Endodermal cell (in vitro differentiated cells): ENCODE measurements around the gene LPAR3. TPM values are rescaled to one million over a fixed set of nuclear protein-coding genes. Genes with fewer than 3 reads are reported as not detected.

Experiments used
- DNase-seq: peaks from one replicate; pipeline ENCODE4 v3.0.0-alpha.2; 2017
- H3K27ac ChIP-seq: 2 replicates; pipeline ENCODE4 v1.5.1; 2013; ENCODE audit warnings: mild to moderate bottlenecking, low read depth, low read length, moderate library complexity
- H3K27me3 ChIP-seq: 2 replicates; pipeline ENCODE4 v1.6.1; 2013; ENCODE audit warnings: mild to moderate bottlenecking, low read length, moderate library complexity; ENCODE audit not compliant: insufficient read depth, control insufficient read depth, poor library complexity, severe bottlenecking
- H3K36me3 ChIP-seq: 2 replicates; pipeline ENCODE4 v1.7.0; 2013; ENCODE audit warnings: mild to moderate bottlenecking, low read length, moderate library complexity; ENCODE audit not compliant: control insufficient read depth, insufficient read depth
- H3K4me1 ChIP-seq: one replicate; pipeline ENCODE4 v1.7.0; 2013; ENCODE audit warnings: low read length; ENCODE audit not compliant: control insufficient read depth, insufficient read depth
- H3K4me3 ChIP-seq: 2 replicates; pipeline ENCODE4 v1.5.1; 2013; ENCODE audit warnings: mild to moderate bottlenecking, low read length, moderate library complexity
- H3K9ac ChIP-seq: 2 replicates; pipeline ENCODE4 v1.6.1; 2013; ENCODE audit warnings: mild to moderate bottlenecking, low read length, moderate library complexity; ENCODE audit not compliant: poor library complexity, severe bottlenecking; ENCODE audit errors: extremely low read depth
- H3K9me3 ChIP-seq: 2 replicates; pipeline ENCODE4 v1.6.1; 2013; ENCODE audit warnings: mild to moderate bottlenecking, low read length, moderate library complexity; ENCODE audit not compliant: control insufficient read depth
- H3K27ac Mint-ChIP-seq: 2 replicates; pipeline ENCODE4 v1.8.0; 2020; ENCODE audit warnings: mixed read lengths
- H3K27me3 Mint-ChIP-seq: 2 replicates; pipeline ENCODE4 v1.8.0; 2021; ENCODE audit warnings: mild to moderate bottlenecking, mixed read lengths; ENCODE audit not compliant: insufficient read depth
- H3K36me3 Mint-ChIP-seq: 2 replicates; pipeline ENCODE4 v1.8.0; 2020; ENCODE audit warnings: low read depth, mixed read lengths
- H3K4me1 Mint-ChIP-seq: 2 replicates; pipeline ENCODE4 v1.8.0; 2020; ENCODE audit warnings: mixed read lengths
- H3K4me3 Mint-ChIP-seq: 2 replicates; pipeline ENCODE4 v1.8.0; 2020; ENCODE audit warnings: mild to moderate bottlenecking, moderate library complexity, mixed read lengths
- H3K9me3 Mint-ChIP-seq: 2 replicates; pipeline ENCODE4 v1.8.0; 2020; ENCODE audit warnings: mild to moderate bottlenecking, mixed read lengths
- CTCF ChIP-seq: fragments of 200-600 bp; sonication (generic); conservative IDR thresholded peaks from 2 replicates; pipeline ENCODE4 v1.5.0; 2021; ENCODE audit warnings: antibody characterized with exemption, mild to moderate bottlenecking
- WGBS, 2 experiments: methylation state at CpG; one replicate each; pipeline versions ENCODE4 v1.1.5 to v1.1.7; 2013; ENCODE audit warnings: missing lambda C conversion rate in 2 of 2, mixed read lengths in 1 of 2; ENCODE audit not compliant: insufficient coverage in 1 of 2, insufficient read length in 1 of 2; 5-methylcytosine and 5-hydroxymethylcytosine counted together
- total RNA-seq, 2 donors: library from RNA; stranded (reverse); fragmentation: NEBNext Ultra II Directional in 1 of 2; extraction: Animal tissue kit (Norgen Biotek cat#: 25700) in 1 of 2; gene quantifications; 2 replicates in 1 of 2; 3 replicates in 1 of 2; pipeline ENCODE4 v1.2.1, GENCODE V29; 2021

Gene LPAR3
- total RNA-seq, 2 donors from 2014 or later = 0.89 to 3.7 TPM

- Mint-ChIP-seq H3K27me3 (peaks cover 17% of the 10 kb centered on the region), H3K36me3 (no peaks in the 10 kb centered on the region)
Measured at GRCh38 chr1:84939761-84940160, 46.8 kb upstream of the LPAR3 start.

GRCh38 chr1:84939151-84939550, 46.1 kb upstream of the LPAR3 start:
- Histone ChIP-seq H3K27me3 (peaks cover 13% of the 10 kb centered on the region), H3K4me1 (no peaks in the 10 kb centered on the region), H3K36me3 (no peaks in the 10 kb centered on the region), H3K9ac (no peak overlapping the region), H3K9me3 (no peaks in the 10 kb centered on the region), H3K27ac (no peak overlapping the region), H3K4me3 (no peak overlapping the region)
- no peak for DNase-seq
- Mint-ChIP-seq H3K4me1 (no peaks in the 10 kb centered on the region), H3K27ac (no peak overlapping the region), H3K27me3 (peaks cover 17% of the 10 kb centered on the region), H3K36me3 (no peaks in the 10 kb centered on the region), H3K9me3 (no peaks in the 10 kb centered on the region), H3K4me3 (no peak overlapping the region)
- WGBS, 2 experiments = 89 to 94% methylated on average over 8 of the region's 8 CpGs
- no peak for TF ChIP-seq CTCF

More at GRCh38 chr1:84939761-84940160, 46.8 kb upstream of the LPAR3 start:
- H3K36me3 ChIP-seq = no peaks in the 10 kb centered on the region
- H3K4me1 ChIP-seq = no peaks in the 10 kb centered on the region
- no peak overlapping the region for H3K4me3 ChIP-seq
- DNase-seq = no peak
- no peaks in the 10 kb centered on the region for H3K9me3 Mint-ChIP-seq
- H3K27ac Mint-ChIP-seq = no peak overlapping the region
- TF ChIP-seq CTCF = no peak
- H3K27me3 ChIP-seq = peaks cover 13% of the 10 kb centered on the region
- H3K4me1 Mint-ChIP-seq = no peaks in the 10 kb centered on the region
- H3K9ac ChIP-seq = no peak overlapping the region
- no peak overlapping the region for H3K27ac ChIP-seq
- no peak overlapping the region for H3K4me3 Mint-ChIP-seq
- 89 to 94% methylated on average over 8 to 11 of the region's 11 CpGs for WGBS, 2 experiments
- H3K9me3 ChIP-seq = no peaks in the 10 kb centered on the region

DNA sequence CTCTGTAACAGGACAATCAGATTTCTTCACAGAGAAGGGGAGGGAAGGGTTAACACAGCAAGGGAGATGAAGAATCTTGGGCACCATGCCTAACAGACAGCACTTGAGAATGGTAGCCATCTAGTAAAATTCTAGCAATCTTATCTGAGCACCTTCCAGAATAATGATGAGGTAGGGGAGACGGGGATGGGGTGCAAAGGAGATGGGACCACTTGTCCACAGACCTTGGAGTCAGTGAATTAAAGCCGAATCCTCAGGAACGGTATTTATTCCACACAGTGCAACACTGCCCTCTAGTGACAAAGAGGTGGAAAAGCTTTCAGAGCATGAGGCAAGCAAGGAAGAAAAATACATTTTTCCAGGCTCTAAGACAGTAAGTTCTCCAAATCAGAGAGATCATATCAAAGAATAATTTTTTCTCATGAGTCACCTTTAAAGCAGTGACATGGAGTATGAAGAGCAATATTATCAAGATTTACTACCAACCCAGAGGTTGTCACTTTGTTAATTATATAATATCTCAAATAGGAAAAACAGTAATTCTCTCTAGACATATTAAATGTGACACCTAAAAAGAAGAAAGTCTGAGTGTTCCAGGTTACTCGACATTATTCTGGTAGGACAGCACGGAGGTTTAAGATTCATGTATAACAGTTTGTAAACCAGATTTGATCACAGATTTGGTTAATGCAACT, 43.3 kb upstream of the LPAR3 start:
- H3K27me3 ChIP-seq = no peaks in the 10 kb centered on the region
- H3K9me3 Mint-ChIP-seq = no peaks in the 10 kb centered on the region
- peak; percentile 63 for DNase-seq
- H3K4me1 Mint-ChIP-seq = no peaks in the 10 kb centered on the region
- no peak overlapping the region for H3K9ac ChIP-seq
- no peaks in the 10 kb centered on the region for H3K36me3 ChIP-seq
- H3K9me3 ChIP-seq = no peaks in the 10 kb centered on the region
- no peak overlapping the region for H3K27ac ChIP-seq
- WGBS, 2 experiments = 9 to 11% methylated on average over 5 of the region's 5 CpGs
- H3K36me3 Mint-ChIP-seq = no peaks in the 10 kb centered on the region
- H3K27ac Mint-ChIP-seq = no peak overlapping the region
- no peak overlapping the region for H3K4me3 Mint-ChIP-seq
- H3K27me3 Mint-ChIP-seq = peaks cover 6% of the 10 kb centered on the region
- TF ChIP-seq CTCF = peak; percentile 94
- H3K4me1 ChIP-seq = no peaks in the 10 kb centered on the region
- H3K4me3 ChIP-seq = no peak overlapping the region
